Lung (tissue), 12 donors: ENCODE results near the gene FBRSL1. TPM values are rescaled to one million over a fixed set of nuclear protein-coding genes. Genes with fewer than 3 reads are reported as not detected.
A peak's percentile ranks its signal among the peaks of the same experiment; 100 is the strongest.

Experiments
- ATAC-seq: fragments of 200-7000 bp; cut with Tn5 transposase; one replicate; pipeline ENCODE4 v1.9.1; 2020; ENCODE audit warnings: moderate number of reproducible peaks; ENCODE audit not compliant: insufficient read depth, low FRiP score
- DNase-seq, 3 donors: peaks; one replicate each; pipeline ENCODE4 v3.0.0-alpha.2; 2013 to 2017
- H3K27ac ChIP-seq, 2 donors: one replicate each; pipeline ENCODE4 v1.5.1; 2013; ENCODE audit warnings: mild to moderate bottlenecking in 2 of 2, moderate library complexity in 2 of 2, control low read depth in 1 of 2, inconsistent platforms in 1 of 2, low read depth in 1 of 2, low read length in 1 of 2
- H3K27me3 ChIP-seq, 3 donors: one replicate each; pipeline ENCODE4 v1.5.1; 2013; ENCODE audit warnings: low read length in 2 of 3; ENCODE audit not compliant: control insufficient read depth in 3 of 3, insufficient read depth in 3 of 3
- H3K36me3 ChIP-seq, 4 donors: one replicate each; pipeline ENCODE4 v1.5.1; 2013; ENCODE audit warnings: low read length in 4 of 4, mild to moderate bottlenecking in 1 of 4, moderate library complexity in 1 of 4; ENCODE audit not compliant: control insufficient read depth in 4 of 4, insufficient read depth in 4 of 4
- H3K4me1 ChIP-seq, 5 donors: one replicate each; pipeline ENCODE4 v1.5.1; 2013; ENCODE audit warnings: low read length in 5 of 5, mild to moderate bottlenecking in 2 of 5, moderate library complexity in 1 of 5; ENCODE audit not compliant: control insufficient read depth in 5 of 5, insufficient read depth in 5 of 5
- H3K4me3 ChIP-seq: one replicate; pipeline ENCODE4 v1.5.1; 2013; ENCODE audit warnings: mild to moderate bottlenecking, control low read depth, moderate library complexity
- H3K9ac ChIP-seq, 2 donors: one replicate each; pipeline ENCODE4 v1.5.1; 2013; ENCODE audit warnings: low read length in 2 of 2, control low read depth in 1 of 2; ENCODE audit not compliant: insufficient read depth in 1 of 2
- H3K9me3 ChIP-seq, 4 donors: one replicate each; pipeline ENCODE4 v1.5.1; 2013; ENCODE audit warnings: low read length in 3 of 4, mild to moderate bottlenecking in 1 of 4, moderate library complexity in 1 of 4; ENCODE audit not compliant: control insufficient read depth in 4 of 4, insufficient read depth in 3 of 4
- CTCF ChIP-seq: IDR thresholded peaks from 2 replicates; pipeline ENCODE4 v1.5.1; 2012; ENCODE audit warnings: mild to moderate bottlenecking; ENCODE audit errors: control extremely low read depth, extremely low read depth
- WGBS, 2 donors: extraction: QIAGEN DNeasy Blood & Tissue Kit; methylation state at CpG; one replicate each; pipeline ENCODE4 v1.1.7; 2013; 5-methylcytosine and 5-hydroxymethylcytosine counted together
- polyA plus RNA-seq, 2 donors: library from polyadenylated mRNA; stranded (reverse); fragments of 200-250 nt; gene quantifications; one replicate each; pipeline ENCODE4 v1.2.1, GENCODE V29; 2013
- total RNA-seq, 2 donors: library from RNA; depleted of rRNA in 1 of 2; stranded (reverse); fragments of >200 nt in 1 of 2; gene quantifications; one replicate each; pipeline ENCODE4 v1.2.1, GENCODE V29; 2014 to 2021
- donor health status: control.
- donor health status: control.
- donor health status: Bipolar disorder and iron deficiency.
- donor health status: healthy.
- donor health status: DM: yes; HTN: yes; CAD: no.

The FBRSL1 gene
- total and polyA plus RNA-seq, 4 donors, result 10.6 to 56.9 (median 22.3) TPM

DNA sequence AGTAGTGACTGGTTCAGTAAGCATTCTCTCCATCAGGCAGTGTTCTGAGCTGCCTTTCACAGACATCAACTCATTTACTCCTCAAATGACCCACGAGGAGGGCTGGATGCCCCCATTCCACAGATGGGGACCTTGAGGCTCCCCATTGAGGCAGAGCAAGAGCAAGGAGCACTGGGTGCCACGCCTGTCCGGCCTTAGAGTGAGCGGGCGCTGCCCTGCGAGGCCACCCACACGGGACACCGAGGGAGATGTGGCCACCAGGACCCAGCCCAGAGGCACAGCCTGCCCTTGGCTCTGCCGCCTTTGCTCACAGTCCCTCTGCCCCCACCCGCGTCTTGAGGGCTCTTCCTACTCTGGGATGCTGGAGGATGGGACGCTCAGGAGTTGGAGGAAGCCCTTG, 3.0 kb downstream of the FBRSL1 start:
- H3K27me3 ChIP-seq, result no peaks in the 10 kb centered on the region
- H3K4me3 ChIP-seq, result no peak overlapping the region
- no peaks in the 10 kb centered on the region for H3K9me3 ChIP-seq
- H3K36me3 ChIP-seq, result peaks cover 0 to 3% (median under 1%) of the 10 kb centered on the region in 4 donors
- 86 to 88% methylated on average over 12 of the region's 12 CpGs for WGBS, 2 donors
- DNase-seq (no peak), ATAC-seq (no peak)
- H3K4me1 ChIP-seq, result peaks cover 14 to 61% (median 38%) of the 10 kb centered on the region in 5 donors
- no peak for TF ChIP-seq CTCF
- no peak overlapping the region for H3K9ac ChIP-seq
- peak overlapping the region in 1 of 2 donors; percentile 8 for H3K27ac ChIP-seq

GRCh38 chr12:132493482-132494178, 3.7 kb downstream of the FBRSL1 start:
- H3K9ac ChIP-seq, result peak overlapping the region in 1 of 2 donors; percentile 37
- H3K9me3 ChIP-seq, result no peaks in the 10 kb centered on the region
- peaks cover 14 to 62% (median 34%) of the 10 kb centered on the region in 5 donors for H3K4me1 ChIP-seq
- no peak overlapping the region for H3K4me3 ChIP-seq
- H3K36me3 ChIP-seq, result peaks cover 0 to 3% (median under 1%) of the 10 kb centered on the region in 4 donors
- DNase-seq (peak in 2 of 3 donors; percentile 59 to 62), ATAC-seq (no peak)
- TF ChIP-seq CTCF, result no peak
- peak overlapping the region in 1 of 2 donors; percentile 8 for H3K27ac ChIP-seq
- WGBS, 2 donors, result 71 to 82% methylated on average over 18 of the region's 18 CpGs
- no peaks in the 10 kb centered on the region for H3K27me3 ChIP-seq

- H3K9ac ChIP-seq, result peak overlapping the region in 1 of 2 donors; percentile 37
These were observed 4.6 kb downstream of the FBRSL1 start for GRCh38 chr12:132494294-132495164.

More at GRCh38 chr12:132494294-132495164, 4.6 kb downstream of the FBRSL1 start:
- peaks cover 0 to 3% (median under 1%) of the 10 kb centered on the region in 4 donors for H3K36me3 ChIP-seq
- TF ChIP-seq CTCF, result no peak
- WGBS, 2 donors, result 59 to 69% methylated on average over 25 of the region's 25 CpGs
- H3K9me3 ChIP-seq, result no peaks in the 10 kb centered on the region
- H3K4me3 ChIP-seq, result no peak overlapping the region
- no peaks in the 10 kb centered on the region for H3K27me3 ChIP-seq
- no peak overlapping the region for H3K27ac ChIP-seq
- peaks cover 11 to 58% (median 30%) of the 10 kb centered on the region in 5 donors for H3K4me1 ChIP-seq
- DNase-seq (no peak), ATAC-seq (no peak)
